Fibroblast of lung (primary cell): Measurements from ENCODE around the gene THRB. TPM values are rescaled to one million over a fixed set of nuclear protein-coding genes. Genes with fewer than 3 reads are reported as not detected.
A peak's percentile ranks its signal among the peaks of the same experiment; 100 is the strongest.

Experiments used
- DNase-seq, 2 donors: peaks; one replicate each; pipeline versions ENCODE4 v3.0.0 to v3.0.0-alpha.2; 2010; ENCODE audit warnings: low read depth in 2 of 2
- H2AFZ ChIP-seq: 2 replicates; pipeline ENCODE4 v1.5.1; 2012; ENCODE audit warnings: low read length, control low read depth, inconsistent platforms
- H3K27ac ChIP-seq: 2 replicates; pipeline ENCODE4 v1.5.1; 2011; ENCODE audit warnings: low read length, control low read depth; ENCODE audit not compliant: insufficient read depth
- H3K27me3 ChIP-seq: 2 replicates; pipeline ENCODE4 v1.5.1; 2011; ENCODE audit warnings: mild to moderate bottlenecking, low read length; ENCODE audit not compliant: control insufficient read depth, insufficient read depth
- H3K36me3 ChIP-seq: 2 replicates; pipeline ENCODE4 v1.5.1; 2011; ENCODE audit warnings: low read length; ENCODE audit not compliant: control insufficient read depth, insufficient read depth
- H3K4me1 ChIP-seq: 2 replicates; pipeline ENCODE4 v1.5.1; 2011; ENCODE audit warnings: low read length; ENCODE audit not compliant: control insufficient read depth, insufficient read depth; ENCODE audit errors: extremely low read depth
- H3K4me2 ChIP-seq: 2 replicates; pipeline ENCODE4 v1.5.1; 2011; ENCODE audit warnings: low read length, control low read depth; ENCODE audit not compliant: insufficient read depth; ENCODE audit errors: extremely low read depth
- H3K4me3 ChIP-seq, 4 experiments: fragments of 200-600 bp in 1 of 4; sonication (generic) in 1 of 4; replicated peaks in 1 of 4; 2 replicates each; pipeline ENCODE4 v1.5.1; 2011 to 2016; ENCODE audit warnings: low read length in 4 of 4, low read depth in 3 of 4, mild to moderate bottlenecking in 3 of 4, control low read depth in 2 of 4, inconsistent platforms in 1 of 4, mixed read lengths in 1 of 4; ENCODE audit not compliant: insufficient read depth in 1 of 4; ENCODE audit errors: control extremely low read depth in 1 of 4
- H3K79me2 ChIP-seq: 2 replicates; pipeline ENCODE4 v1.5.1; 2012; ENCODE audit warnings: mild to moderate bottlenecking, low read length, inconsistent platforms; ENCODE audit not compliant: control insufficient read depth, insufficient read depth
- H3K9ac ChIP-seq: 2 replicates; pipeline ENCODE4 v1.5.1; 2011; ENCODE audit warnings: mild to moderate bottlenecking, low read length, control low read depth; ENCODE audit not compliant: insufficient read depth
- H3K9me3 ChIP-seq: 2 replicates; pipeline ENCODE4 v1.5.1; 2012; ENCODE audit warnings: low read depth, low read length; ENCODE audit not compliant: control insufficient read depth, insufficient read depth
- H4K20me1 ChIP-seq: 2 replicates; pipeline ENCODE4 v1.5.1; 2011; ENCODE audit warnings: low read length; ENCODE audit not compliant: control insufficient read depth, insufficient read depth; ENCODE audit errors: extremely low read depth
- EZH2 ChIP-seq: IDR thresholded peaks from 2 replicates; pipeline ENCODE4 v1.5.1; 2012; ENCODE audit warnings: low read length, control low read depth, mild to moderate bottlenecking; ENCODE audit errors: missing control alignments
- polyA plus RNA-seq, 2 donors: library from polyadenylated mRNA; depleted of rRNA in 1 of 2; stranded (reverse) in 1 of 2; unstranded in 1 of 2; fragments of >200 nt; gene quantifications; 2 replicates each; pipeline ENCODE4 v1.2.1, GENCODE V29; 2011 to 2012; ENCODE audit warnings: missing spikeins in 1 of 2
- total RNA-seq: library from RNA; depleted of rRNA; stranded (reverse); fragments of >200 nt; gene quantifications from 2 replicates; pipeline ENCODE4 v1.2.1, GENCODE V29; 2014
- TF ChIP-seq, protein P1 (sequence below), 2 donors: IDR thresholded peaks in 1 of 2; conservative IDR thresholded peaks in 1 of 2; 1 replicate in 1 of 2; 2 replicates in 1 of 2; pipeline ENCODE4 v1.5.1; 2011 to 2012; ENCODE audit warnings: low read length in 2 of 2, control low read depth in 1 of 2, inconsistent platforms in 1 of 2, low read depth in 1 of 2, mild to moderate bottlenecking in 1 of 2

Gene THRB
- total and polyA plus RNA-seq, 2 donors (not counting 1 experiment from before 2014, with no cell fraction given), result 4.2 to 7.4 TPM

DNA sequence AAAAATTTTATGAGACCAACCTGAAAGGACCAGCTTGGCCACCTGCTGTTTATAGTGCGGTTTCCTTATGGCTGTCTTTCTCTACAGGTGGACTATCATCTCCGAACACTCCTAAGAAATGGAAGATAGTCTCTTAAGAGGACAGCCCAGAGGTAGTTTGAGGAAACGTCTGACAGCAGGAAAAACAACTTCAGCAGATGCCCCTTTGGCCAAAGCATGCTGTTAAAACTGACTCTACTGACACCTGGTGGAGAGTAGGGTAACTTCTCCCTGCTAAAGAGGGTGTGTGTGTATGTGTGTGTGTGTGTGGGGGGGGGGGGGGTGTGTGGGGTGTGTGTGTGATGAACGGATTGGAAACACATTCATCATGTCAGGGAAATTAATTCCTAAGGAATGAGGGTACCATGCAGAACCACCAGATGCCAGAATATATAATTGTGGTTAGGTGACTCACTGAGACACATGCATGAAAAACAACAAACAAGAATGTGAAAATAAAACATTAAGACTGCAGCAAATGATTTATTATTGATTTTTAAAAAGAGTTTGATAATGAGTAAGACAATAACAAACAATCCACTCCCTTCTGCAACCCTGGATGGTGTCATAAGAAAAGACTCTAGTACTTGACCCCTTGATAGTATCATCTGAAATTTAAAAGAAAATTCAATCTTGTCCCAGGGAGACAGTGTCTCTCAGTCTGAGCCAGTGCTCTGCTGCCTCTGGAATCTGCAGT lies 256.5 kb downstream of the THRB start:
- TF ChIP-seq, protein P1, sequence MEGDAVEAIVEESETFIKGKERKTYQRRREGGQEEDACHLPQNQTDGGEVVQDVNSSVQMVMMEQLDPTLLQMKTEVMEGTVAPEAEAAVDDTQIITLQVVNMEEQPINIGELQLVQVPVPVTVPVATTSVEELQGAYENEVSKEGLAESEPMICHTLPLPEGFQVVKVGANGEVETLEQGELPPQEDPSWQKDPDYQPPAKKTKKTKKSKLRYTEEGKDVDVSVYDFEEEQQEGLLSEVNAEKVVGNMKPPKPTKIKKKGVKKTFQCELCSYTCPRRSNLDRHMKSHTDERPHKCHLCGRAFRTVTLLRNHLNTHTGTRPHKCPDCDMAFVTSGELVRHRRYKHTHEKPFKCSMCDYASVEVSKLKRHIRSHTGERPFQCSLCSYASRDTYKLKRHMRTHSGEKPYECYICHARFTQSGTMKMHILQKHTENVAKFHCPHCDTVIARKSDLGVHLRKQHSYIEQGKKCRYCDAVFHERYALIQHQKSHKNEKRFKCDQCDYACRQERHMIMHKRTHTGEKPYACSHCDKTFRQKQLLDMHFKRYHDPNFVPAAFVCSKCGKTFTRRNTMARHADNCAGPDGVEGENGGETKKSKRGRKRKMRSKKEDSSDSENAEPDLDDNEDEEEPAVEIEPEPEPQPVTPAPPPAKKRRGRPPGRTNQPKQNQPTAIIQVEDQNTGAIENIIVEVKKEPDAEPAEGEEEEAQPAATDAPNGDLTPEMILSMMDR (conservative IDR thresholded peaks at IDR 0.05 in 1 of 2, IDR thresholded peaks at IDR 0.05 in 1 of 2; ENCODE audit: low read depth in 1 of 2, low read length in 2 of 2), result peak; percentile 84
- TF ChIP-seq EZH2, result no peak
- no peak overlapping the region for H3K9ac ChIP-seq

GRCh38 chr3:24235121-24235520 lies 259.5 kb downstream of the THRB start:
- no peaks in the 10 kb centered on the region for H3K27me3 ChIP-seq
- DNase-seq, result peak in 1 of 2 donors; percentile 29
- no peaks in the 10 kb centered on the region for H4K20me1 ChIP-seq
- no peaks in the 10 kb centered on the region for H3K36me3 ChIP-seq
- H3K4me1 ChIP-seq, result peaks cover 10% of the 10 kb centered on the region
- H3K4me2 ChIP-seq, result no peak overlapping the region
- H3K9me3 ChIP-seq, result no peaks in the 10 kb centered on the region
- TF ChIP-seq, protein P1 (conservative IDR thresholded peaks at IDR 0.05 in 1 of 2, IDR thresholded peaks at IDR 0.05 in 1 of 2; ENCODE audit: low read depth in 1 of 2, low read length in 2 of 2), result no peak
- no peak for TF ChIP-seq EZH2
- no peaks in the 10 kb centered on the region for H3K79me2 ChIP-seq
- no peak overlapping the region for H3K9ac ChIP-seq
- no peak overlapping the region for H3K4me3 ChIP-seq
- no peak overlapping the region for H2AFZ ChIP-seq
- H3K27ac ChIP-seq, result no peak overlapping the region

More for the DNA sequence above, 256.5 kb downstream of the THRB start:
- Histone ChIP-seq H3K27ac (peak overlapping the region; percentile 0), H3K27me3 (no peaks in the 10 kb centered on the region), H3K79me2 (no peaks in the 10 kb centered on the region), H2AFZ (no peak overlapping the region), H3K4me2 (peak overlapping the region; percentile 3), H3K9me3 (no peaks in the 10 kb centered on the region), H3K4me3 (no peak overlapping the region), H3K36me3 (no peaks in the 10 kb centered on the region), H4K20me1 (no peaks in the 10 kb centered on the region), H3K4me1 (peaks cover 14% of the 10 kb centered on the region)
- DNase-seq, result peak; percentile 95 to 96

- no peaks in the 10 kb centered on the region for H3K36me3 ChIP-seq
- no peaks in the 10 kb centered on the region for H4K20me1 ChIP-seq
- H3K79me2 ChIP-seq, result no peaks in the 10 kb centered on the region
- no peak overlapping the region for H3K4me2 ChIP-seq
- no peak for TF ChIP-seq EZH2
- TF ChIP-seq, protein P1 (conservative IDR thresholded peaks at IDR 0.05 in 1 of 2, IDR thresholded peaks at IDR 0.05 in 1 of 2; ENCODE audit: low read depth in 1 of 2, low read length in 2 of 2), result no peak
- H2AFZ ChIP-seq, result no peak overlapping the region
- no peak overlapping the region for H3K9ac ChIP-seq
- H3K4me3 ChIP-seq, result no peak overlapping the region
- no peak for DNase-seq
- no peaks in the 10 kb centered on the region for H3K9me3 ChIP-seq
- no peaks in the 10 kb centered on the region for H3K27me3 ChIP-seq
- H3K27ac ChIP-seq, result no peak overlapping the region
- H3K4me1 ChIP-seq, result peaks cover 4% of the 10 kb centered on the region
Observed at GRCh38 chr3:24232784-24233183, 261.9 kb downstream of the THRB start.
